ENCODE measurements around the gene SMIM36. TPM values are rescaled to one million over a fixed set of nuclear protein-coding genes. Genes with fewer than 3 reads are reported as not detected.

Gene SMIM36
- total RNA-seq (not detected), polyA plus RNA-seq (not detected)
- long read RNA-seq, donor 1: 0 reads
- long read RNA-seq, donor 2: 0 reads

- no peak within 1 kb of the TSS for H3K4me3 ChIP-seq (ENCODE audit: low read length in 2 of 2)
- no peak for ATAC-seq (ENCODE audit: low FRiP score)
- WGBS, 2 donors: 90% methylated on average over 18 of the region's 18 CpGs
- intact Hi-C loops (cut with DNase I): loop anchor here in 1 of 2 donors (10.0 kb wide), 1 partner anchor 146 kb away; no protein-coding TSS in a partner anchor
- H3K4me1 ChIP-seq (ENCODE audit: control insufficient read depth in 1 of 2, insufficient read depth in 2 of 2, low read length in 2 of 2): no peaks in the 10 kb centered on the region
- H3K27ac ChIP-seq (ENCODE audit: low read depth in 1 of 2, low read length in 2 of 2): no peak within 1 kb of the TSS
- H3K9me3 ChIP-seq (ENCODE audit: control insufficient read depth, low read length): no peaks in the 10 kb centered on the region
- DNase-seq: no peak
- H3K36me3 ChIP-seq (ENCODE audit: control insufficient read depth in 1 of 2, insufficient read depth in 2 of 2, low read length in 1 of 2): no peaks in the 10 kb centered on the region
- peaks cover 0 to 2% of the 10 kb centered on the region in 2 donors for H3K27me3 ChIP-seq (ENCODE audit: control insufficient read depth in 1 of 2, insufficient read depth in 2 of 2, low read length in 1 of 2)
Observed at GRCh38 chr17:55510986-55511721, at the start of gene SMIM36. Gene SMIM36, minus strand, starts transcription at chr17:55511452.

- Histone ChIP-seq H3K27me3 (ENCODE audit: control insufficient read depth in 1 of 2, insufficient read depth in 2 of 2, low read length in 1 of 2) (no peaks in the 10 kb centered on the region), H3K27ac (ENCODE audit: low read depth in 1 of 2, low read length in 2 of 2) (no peak overlapping the region), H3K4me1 (ENCODE audit: control insufficient read depth in 1 of 2, insufficient read depth in 2 of 2, low read length in 2 of 2) (no peaks in the 10 kb centered on the region), H3K36me3 (ENCODE audit: control insufficient read depth in 1 of 2, insufficient read depth in 2 of 2, low read length in 1 of 2) (no peaks in the 10 kb centered on the region), H3K9me3 (ENCODE audit: control insufficient read depth, low read length) (no peaks in the 10 kb centered on the region), H3K4me3 (ENCODE audit: low read length in 2 of 2) (no peak overlapping the region)
- DNase-seq (no peak), ATAC-seq (ENCODE audit: low FRiP score) (no peak)
- intact Hi-C loops (cut with DNase I): no loop called here
- WGBS, 2 donors: 77 to 86% methylated on average over 8 of the region's 8 CpGs
Observed at GRCh38 chr17:55555772-55556171, 44.5 kb upstream of the SMIM36 start.

GRCh38 chr17:55549140-55549539 is 37.9 kb upstream of the SMIM36 start:
- DNase-seq (no peak), ATAC-seq (ENCODE audit: low FRiP score) (no peak)
- no peak overlapping the region for H3K27ac ChIP-seq (ENCODE audit: low read depth in 1 of 2, low read length in 2 of 2)
- peaks cover 3% of the 10 kb centered on the region for H3K9me3 ChIP-seq (ENCODE audit: control insufficient read depth, low read length)
- no peaks in the 10 kb centered on the region for H3K36me3 ChIP-seq (ENCODE audit: control insufficient read depth in 1 of 2, insufficient read depth in 2 of 2, low read length in 1 of 2)
- intact Hi-C loops (cut with DNase I): loop anchor here in 1 of 2 donors (10.0 kb wide), 1 partner anchor 86 kb away; no protein-coding TSS in a partner anchor
- H3K27me3 ChIP-seq (ENCODE audit: control insufficient read depth in 1 of 2, insufficient read depth in 2 of 2, low read length in 1 of 2): peaks cover 0 to 3% of the 10 kb centered on the region in 2 donors
- WGBS, 2 donors: 22 to 26% methylated on average over 2 of the region's 2 CpGs
- no peak overlapping the region for H3K4me3 ChIP-seq (ENCODE audit: low read length in 2 of 2)
- H3K4me1 ChIP-seq (ENCODE audit: control insufficient read depth in 1 of 2, insufficient read depth in 2 of 2, low read length in 2 of 2): no peaks in the 10 kb centered on the region

- intact Hi-C loops (cut with DNase I): loop anchor here in 1 of 2 donors (10.0 kb wide), 1 partner anchor 88 kb away; no protein-coding TSS in a partner anchor
- peaks cover 5% of the 10 kb centered on the region for H3K9me3 ChIP-seq (ENCODE audit: control insufficient read depth, low read length)
- H3K4me3 ChIP-seq (ENCODE audit: low read length in 2 of 2): no peak overlapping the region
- DNase-seq (no peak), ATAC-seq (ENCODE audit: low FRiP score) (no peak)
- no peaks in the 10 kb centered on the region for H3K4me1 ChIP-seq (ENCODE audit: control insufficient read depth in 1 of 2, insufficient read depth in 2 of 2, low read length in 2 of 2)
- no peaks in the 10 kb centered on the region for H3K36me3 ChIP-seq (ENCODE audit: control insufficient read depth in 1 of 2, insufficient read depth in 2 of 2, low read length in 1 of 2)
- WGBS, 2 donors: 81 to 90% methylated on average over 1 of the region's 1 CpG
- no peak overlapping the region for H3K27ac ChIP-seq (ENCODE audit: low read depth in 1 of 2, low read length in 2 of 2)
- H3K27me3 ChIP-seq (ENCODE audit: control insufficient read depth in 1 of 2, insufficient read depth in 2 of 2, low read length in 1 of 2): peaks cover 0 to 3% of the 10 kb centered on the region in 2 donors
Observed at GRCh38 chr17:55546991-55547664, 35.9 kb upstream of the SMIM36 start.

GRCh38 chr17:55546481-55546880 is 35.2 kb upstream of the SMIM36 start:
- Histone ChIP-seq H3K4me3 (ENCODE audit: low read length in 2 of 2) (no peak overlapping the region), H3K36me3 (ENCODE audit: control insufficient read depth in 1 of 2, insufficient read depth in 2 of 2, low read length in 1 of 2) (no peaks in the 10 kb centered on the region), H3K9me3 (ENCODE audit: control insufficient read depth, low read length) (peaks cover 5% of the 10 kb centered on the region), H3K27ac (ENCODE audit: low read depth in 1 of 2, low read length in 2 of 2) (no peak overlapping the region), H3K27me3 (ENCODE audit: control insufficient read depth in 1 of 2, insufficient read depth in 2 of 2, low read length in 1 of 2) (peaks cover 0 to 3% of the 10 kb centered on the region in 2 donors), H3K4me1 (ENCODE audit: control insufficient read depth in 1 of 2, insufficient read depth in 2 of 2, low read length in 2 of 2) (no peaks in the 10 kb centered on the region)
- no peak for ATAC-seq (ENCODE audit: low FRiP score)
- 91 to 94% methylated on average over 2 of the region's 2 CpGs for WGBS, 2 donors
- intact Hi-C loops (cut with DNase I): loop anchor here in 1 of 2 donors (10.0 kb wide), 1 partner anchor 88 kb away; no protein-coding TSS in a partner anchor
- no peak for DNase-seq

- intact Hi-C loops (cut with DNase I): loop anchor here in 1 of 2 donors (10.0 kb wide), 1 partner anchor 89 kb away; no protein-coding TSS in a partner anchor
- Histone ChIP-seq H3K4me1 (ENCODE audit: control insufficient read depth in 1 of 2, insufficient read depth in 2 of 2, low read length in 2 of 2) (no peaks in the 10 kb centered on the region), H3K27me3 (ENCODE audit: control insufficient read depth in 1 of 2, insufficient read depth in 2 of 2, low read length in 1 of 2) (peaks cover 0 to 3% of the 10 kb centered on the region in 2 donors), H3K27ac (ENCODE audit: low read depth in 1 of 2, low read length in 2 of 2) (no peak overlapping the region), H3K4me3 (ENCODE audit: low read length in 2 of 2) (no peak overlapping the region), H3K36me3 (ENCODE audit: control insufficient read depth in 1 of 2, insufficient read depth in 2 of 2, low read length in 1 of 2) (no peaks in the 10 kb centered on the region), H3K9me3 (ENCODE audit: control insufficient read depth, low read length) (peaks cover 5% of the 10 kb centered on the region)
- 71 to 72% methylated on average over 6 of the region's 6 CpGs for WGBS, 2 donors
- ATAC-seq (ENCODE audit: low FRiP score) (no peak), DNase-seq (no peak)
Observed at GRCh38 chr17:55545806-55546205, 34.6 kb upstream of the SMIM36 start.

- DNase-seq: no peak
- ATAC-seq (ENCODE audit: low FRiP score): no peak
- Histone ChIP-seq H3K36me3 (ENCODE audit: control insufficient read depth in 1 of 2, insufficient read depth in 2 of 2, low read length in 1 of 2) (no peaks in the 10 kb centered on the region), H3K4me1 (ENCODE audit: control insufficient read depth in 1 of 2, insufficient read depth in 2 of 2, low read length in 2 of 2) (no peaks in the 10 kb centered on the region), H3K9me3 (ENCODE audit: control insufficient read depth, low read length) (peaks cover 3% of the 10 kb centered on the region), H3K27me3 (ENCODE audit: control insufficient read depth in 1 of 2, insufficient read depth in 2 of 2, low read length in 1 of 2) (peaks cover 0 to 3% of the 10 kb centered on the region in 2 donors), H3K27ac (ENCODE audit: low read depth in 1 of 2, low read length in 2 of 2) (no peak overlapping the region), H3K4me3 (ENCODE audit: low read length in 2 of 2) (no peak overlapping the region)
- intact Hi-C loops (cut with DNase I): loop anchor here in 1 of 2 donors (10.0 kb wide), 1 partner anchor 91 kb away; no protein-coding TSS in a partner anchor
Observed at GRCh38 chr17:55543709-55544108, 32.5 kb upstream of the SMIM36 start.

- WGBS, 2 donors: 13 to 24% methylated on average over 4 of the region's 4 CpGs
- no peak overlapping the region for H3K27ac ChIP-seq (ENCODE audit: low read depth in 1 of 2, low read length in 2 of 2)
- intact Hi-C loops (cut with DNase I): loop anchor here in 1 of 2 donors (10.0 kb wide), 1 partner anchor 94 kb away; no protein-coding TSS in a partner anchor
- DNase-seq (no peak), ATAC-seq (ENCODE audit: low FRiP score) (no peak)
- H3K9me3 ChIP-seq (ENCODE audit: control insufficient read depth, low read length): peaks cover 2% of the 10 kb centered on the region
- H3K4me3 ChIP-seq (ENCODE audit: low read length in 2 of 2): no peak overlapping the region
- no peaks in the 10 kb centered on the region for H3K4me1 ChIP-seq (ENCODE audit: control insufficient read depth in 1 of 2, insufficient read depth in 2 of 2, low read length in 2 of 2)
- no peaks in the 10 kb centered on the region for H3K27me3 ChIP-seq (ENCODE audit: control insufficient read depth in 1 of 2, insufficient read depth in 2 of 2, low read length in 1 of 2)
- H3K36me3 ChIP-seq (ENCODE audit: control insufficient read depth in 1 of 2, insufficient read depth in 2 of 2, low read length in 1 of 2): no peaks in the 10 kb centered on the region
Observed at GRCh38 chr17:55540414-55541091, 29.3 kb upstream of the SMIM36 start.
